ENCODE results near the gene ATG7. TPM values are rescaled to one million over a fixed set of nuclear protein-coding genes. Genes with fewer than 3 reads are reported as not detected.
A peak's percentile ranks its signal among the peaks of the same experiment; 100 is the strongest.

ATG7 gene
- total RNA-seq, 2 experiments from 2014 or later = 25.1 to 28.2 TPM

DNA sequence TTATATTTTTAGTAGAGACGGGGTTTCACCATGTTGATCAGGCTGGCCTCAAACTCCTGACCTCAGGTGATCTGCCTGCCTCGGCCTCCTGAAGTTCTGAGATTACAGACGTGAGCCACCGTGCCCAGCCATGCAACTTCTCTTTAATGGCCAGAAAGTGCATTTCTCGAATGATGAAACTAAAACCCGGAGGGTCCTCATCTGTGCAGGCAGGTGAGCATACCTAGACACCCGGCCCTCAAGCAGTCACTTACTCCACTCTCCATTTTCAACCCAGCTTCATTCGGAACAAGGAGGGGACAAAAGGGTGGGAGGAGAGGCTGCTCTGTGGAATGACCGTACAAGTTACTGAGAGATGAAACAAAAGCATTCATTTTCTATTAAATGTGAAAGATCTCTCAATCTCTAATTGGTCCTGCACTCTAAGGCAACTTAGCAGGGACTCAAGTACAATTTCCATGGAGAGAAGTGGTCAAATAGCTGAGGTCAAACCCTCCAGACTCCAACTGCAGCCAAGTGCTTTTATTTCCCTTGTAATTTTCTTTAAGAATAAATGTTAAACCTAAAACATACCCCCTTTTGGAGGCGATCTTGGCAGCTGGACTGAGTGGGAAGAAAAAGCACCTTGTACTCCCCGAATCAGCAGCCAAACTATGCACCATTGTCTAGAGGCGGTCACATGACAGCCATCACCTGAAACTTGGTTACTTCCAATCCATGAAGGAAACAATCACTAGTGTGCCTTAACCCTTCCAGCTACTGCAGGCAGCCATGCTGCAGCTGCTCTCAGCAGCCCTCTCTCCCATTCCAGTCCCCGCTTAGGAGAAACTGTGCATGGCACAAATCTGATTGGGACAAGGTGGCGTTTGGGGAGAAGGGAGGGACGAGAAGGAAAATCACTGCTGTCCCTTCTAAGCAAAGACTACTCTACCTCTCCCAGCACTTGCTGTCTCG, 309.3 kb downstream of the ATG7 start:
- H3K9me3 Mint-ChIP-seq = no peaks in the 10 kb centered on the region
- peaks cover 15% of the 10 kb centered on the region for H3K36me3 Mint-ChIP-seq
- DNase-seq = no peak
- H3K27me3 Mint-ChIP-seq = no peaks in the 10 kb centered on the region
- H3K27ac Mint-ChIP-seq = peak overlapping the region; percentile 30
- H3K4me1 Mint-ChIP-seq = peaks cover 48% of the 10 kb centered on the region
- no peak overlapping the region for H3K4me3 Mint-ChIP-seq

- peak overlapping the region; percentile 57 for H3K4me3 Mint-ChIP-seq
- H3K27ac Mint-ChIP-seq = no peak overlapping the region
- no peak for DNase-seq
- peaks cover 50% of the 10 kb centered on the region for H3K4me1 Mint-ChIP-seq
- no peaks in the 10 kb centered on the region for H3K27me3 Mint-ChIP-seq
- H3K9me3 Mint-ChIP-seq = no peaks in the 10 kb centered on the region
- peaks cover 19% of the 10 kb centered on the region for H3K36me3 Mint-ChIP-seq
Measured at GRCh38 chr3:11582191-11582968, 310.2 kb downstream of the ATG7 start.

GRCh38 chr3:11583235-11583634, 311.0 kb downstream of the ATG7 start:
- H3K27ac Mint-ChIP-seq = no peak overlapping the region
- H3K36me3 Mint-ChIP-seq = peaks cover 25% of the 10 kb centered on the region
- no peaks in the 10 kb centered on the region for H3K27me3 Mint-ChIP-seq
- peaks cover 57% of the 10 kb centered on the region for H3K4me1 Mint-ChIP-seq
- no peaks in the 10 kb centered on the region for H3K9me3 Mint-ChIP-seq
- H3K4me3 Mint-ChIP-seq = no peak overlapping the region
- no peak for DNase-seq

GRCh38 chr3:11583638-11584046, 311.4 kb downstream of the ATG7 start:
- peaks cover 61% of the 10 kb centered on the region for H3K4me1 Mint-ChIP-seq
- H3K9me3 Mint-ChIP-seq = no peaks in the 10 kb centered on the region
- no peak overlapping the region for H3K4me3 Mint-ChIP-seq
- H3K27me3 Mint-ChIP-seq = no peaks in the 10 kb centered on the region
- no peak overlapping the region for H3K27ac Mint-ChIP-seq
- no peak for DNase-seq
- peaks cover 29% of the 10 kb centered on the region for H3K36me3 Mint-ChIP-seq

DNA sequence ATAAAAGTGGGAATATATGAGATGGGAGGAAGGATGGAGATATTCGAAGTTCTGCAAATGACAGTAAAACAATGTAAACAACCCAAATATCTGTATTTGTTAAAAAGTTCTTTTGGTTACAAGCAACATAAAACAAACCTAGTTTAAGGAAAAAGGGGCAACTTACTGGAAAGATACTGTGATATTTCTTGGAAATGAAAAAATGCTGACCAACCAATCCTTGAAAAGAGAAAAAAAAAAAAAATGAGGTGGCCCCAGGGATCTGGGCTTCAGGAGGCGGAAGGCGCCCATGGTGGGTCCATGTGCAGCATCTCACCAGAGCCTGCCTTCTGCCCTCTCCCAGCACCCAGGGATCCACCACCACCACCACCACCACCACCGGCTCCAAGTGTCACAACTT, 312.4 kb downstream of the ATG7 start:
- Mint-ChIP-seq H3K36me3 (peaks cover 33% of the 10 kb centered on the region), H3K9me3 (no peaks in the 10 kb centered on the region), H3K4me1 (peaks cover 66% of the 10 kb centered on the region), H3K4me3 (no peak overlapping the region), H3K27ac (peak overlapping the region; percentile 8), H3K27me3 (no peaks in the 10 kb centered on the region)
- DNase-seq = no peak

- H3K9me3 Mint-ChIP-seq = no peaks in the 10 kb centered on the region
- no peak overlapping the region for H3K27ac Mint-ChIP-seq
- DNase-seq = no peak
- peaks cover 26% of the 10 kb centered on the region for H3K36me3 Mint-ChIP-seq
- no peaks in the 10 kb centered on the region for H3K27me3 Mint-ChIP-seq
- no peak overlapping the region for H3K4me3 Mint-ChIP-seq
- peaks cover 49% of the 10 kb centered on the region for H3K4me1 Mint-ChIP-seq
Measured at GRCh38 chr3:11587766-11588165, 315.6 kb downstream of the ATG7 start.

DNA sequence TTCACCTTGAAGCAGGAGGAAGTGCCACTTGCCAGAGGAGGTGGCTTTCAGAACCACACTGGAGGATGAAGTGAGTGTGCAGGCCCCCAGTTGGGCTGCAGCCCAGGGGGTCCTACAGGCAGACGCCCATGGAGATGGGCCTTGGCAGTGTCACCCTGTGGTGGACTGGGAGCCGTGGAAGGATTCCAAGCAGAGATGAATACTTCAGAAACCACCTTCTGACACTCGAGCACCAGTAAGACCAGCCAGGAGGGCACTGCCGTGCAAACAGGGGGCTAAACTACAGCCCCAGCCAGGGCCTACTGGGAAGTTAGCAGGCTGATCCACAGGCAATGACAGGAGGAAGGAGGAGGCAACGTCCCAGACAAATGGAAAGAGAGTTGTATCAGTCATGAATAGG, 316.1 kb downstream of the ATG7 start:
- no peak overlapping the region for H3K4me3 Mint-ChIP-seq
- no peak for DNase-seq
- no peaks in the 10 kb centered on the region for H3K27me3 Mint-ChIP-seq
- peaks cover 28% of the 10 kb centered on the region for H3K36me3 Mint-ChIP-seq
- peak overlapping the region; percentile 57 for H3K27ac Mint-ChIP-seq
- H3K9me3 Mint-ChIP-seq = no peaks in the 10 kb centered on the region
- H3K4me1 Mint-ChIP-seq = peaks cover 47% of the 10 kb centered on the region

DNA sequence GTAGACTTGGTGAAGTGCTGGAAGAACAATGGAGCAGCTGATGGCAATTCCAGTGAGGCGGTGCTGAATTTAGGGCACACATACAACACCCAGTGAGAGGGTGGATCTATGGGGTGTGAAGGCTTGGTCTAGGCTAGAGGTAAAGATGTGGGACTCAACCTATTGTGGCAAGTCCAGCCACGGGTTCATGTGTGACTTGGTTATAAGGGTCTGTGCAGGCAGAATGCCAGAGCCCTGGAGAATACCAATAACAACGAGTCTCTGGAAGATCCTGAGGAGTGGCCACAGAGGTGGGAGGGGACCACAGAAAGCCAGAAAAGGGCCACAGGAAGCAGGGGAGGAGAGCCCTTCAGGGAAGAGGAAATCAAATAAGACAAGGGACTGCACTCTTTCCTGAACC, 316.6 kb downstream of the ATG7 start:
- Mint-ChIP-seq H3K27ac (no peak overlapping the region), H3K4me1 (peaks cover 45% of the 10 kb centered on the region), H3K36me3 (peaks cover 29% of the 10 kb centered on the region), H3K27me3 (no peaks in the 10 kb centered on the region), H3K4me3 (no peak overlapping the region), H3K9me3 (no peaks in the 10 kb centered on the region)
- no peak for DNase-seq

GRCh38 chr3:11589706-11590105, 317.5 kb downstream of the ATG7 start:
- H3K36me3 Mint-ChIP-seq = peaks cover 33% of the 10 kb centered on the region
- no peak overlapping the region for H3K27ac Mint-ChIP-seq
- H3K27me3 Mint-ChIP-seq = no peaks in the 10 kb centered on the region
- no peaks in the 10 kb centered on the region for H3K9me3 Mint-ChIP-seq
- H3K4me3 Mint-ChIP-seq = no peak overlapping the region
- H3K4me1 Mint-ChIP-seq = peaks cover 44% of the 10 kb centered on the region
- no peak for DNase-seq

DNA sequence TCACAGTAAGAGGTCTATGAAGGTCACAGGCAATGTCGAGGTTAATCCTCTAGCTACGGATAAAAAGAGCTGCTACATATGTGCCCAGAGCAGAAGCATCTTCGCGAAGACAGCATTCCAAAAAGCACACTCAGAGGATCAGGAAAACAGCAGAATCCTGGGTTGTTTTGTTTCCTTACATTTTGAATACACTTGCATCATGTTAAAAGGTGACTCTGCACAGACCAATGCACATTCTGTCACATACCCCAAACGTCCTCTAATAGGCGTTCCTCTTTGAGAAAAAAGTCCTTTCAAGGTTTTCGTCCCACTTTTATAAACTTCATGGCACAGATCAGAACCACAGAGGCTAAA, 318.8 kb downstream of the ATG7 start:
- Mint-ChIP-seq H3K36me3 (peaks cover 36% of the 10 kb centered on the region), H3K27me3 (no peaks in the 10 kb centered on the region), H3K4me1 (peaks cover 39% of the 10 kb centered on the region), H3K4me3 (no peak overlapping the region), H3K27ac (no peak overlapping the region), H3K9me3 (peaks cover 2% of the 10 kb centered on the region)
- no peak for DNase-seq

DNA sequence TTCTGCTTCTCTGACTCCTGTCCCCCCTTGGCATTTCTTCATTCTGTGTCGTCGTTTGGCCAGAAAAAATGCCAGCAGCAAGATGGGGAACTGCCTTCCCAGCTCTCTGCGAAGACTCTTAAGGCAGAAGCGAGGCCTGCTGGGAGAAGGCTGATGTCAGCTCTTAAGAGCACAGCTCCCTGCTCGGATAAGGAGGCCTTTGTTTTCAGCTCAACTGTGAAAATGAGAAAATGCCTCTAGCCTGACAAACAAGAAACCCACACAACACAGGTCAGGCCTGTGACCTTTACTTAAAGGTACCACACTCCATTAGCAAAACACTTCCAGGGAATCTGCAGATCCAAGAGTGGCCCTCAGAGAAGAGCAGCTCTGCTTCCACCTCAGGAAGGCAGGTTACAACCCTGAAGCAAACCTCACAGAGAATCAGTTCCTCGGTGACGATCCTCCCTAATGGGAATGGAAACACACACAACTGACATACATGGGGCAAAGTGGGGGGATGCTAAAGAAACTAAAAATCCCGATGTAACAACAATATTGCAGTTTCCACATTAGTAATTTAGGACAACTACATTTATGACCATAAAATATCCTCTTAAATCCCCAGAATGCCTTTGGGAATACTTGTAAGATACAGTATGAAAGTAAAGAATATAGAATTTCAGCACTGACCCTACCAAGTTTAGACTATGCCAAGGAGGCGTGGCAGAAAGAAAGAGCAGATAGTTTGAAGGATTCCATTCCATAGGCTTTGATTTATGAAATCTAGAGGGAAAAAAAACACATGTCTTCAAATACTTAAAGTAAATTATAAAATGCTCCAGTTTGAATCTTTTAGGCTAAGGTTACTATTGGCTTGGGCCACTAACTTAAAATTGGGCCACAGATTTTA, 319.4 kb downstream of the ATG7 start:
- H3K4me3 Mint-ChIP-seq = no peak overlapping the region
- H3K27me3 Mint-ChIP-seq = no peaks in the 10 kb centered on the region
- H3K4me1 Mint-ChIP-seq = peaks cover 37% of the 10 kb centered on the region
- H3K9me3 Mint-ChIP-seq = peaks cover 2% of the 10 kb centered on the region
- DNase-seq = no peak
- no peak overlapping the region for H3K27ac Mint-ChIP-seq
- peaks cover 37% of the 10 kb centered on the region for H3K36me3 Mint-ChIP-seq

GRCh38 chr3:11592445-11593298, 320.5 kb downstream of the ATG7 start:
- H3K4me3 Mint-ChIP-seq = no peak overlapping the region
- H3K27me3 Mint-ChIP-seq = no peaks in the 10 kb centered on the region
- peaks cover 35% of the 10 kb centered on the region for H3K4me1 Mint-ChIP-seq
- no peak for DNase-seq
- H3K36me3 Mint-ChIP-seq = peaks cover 41% of the 10 kb centered on the region
- no peak overlapping the region for H3K27ac Mint-ChIP-seq
- H3K9me3 Mint-ChIP-seq = peaks cover 7% of the 10 kb centered on the region

DNA sequence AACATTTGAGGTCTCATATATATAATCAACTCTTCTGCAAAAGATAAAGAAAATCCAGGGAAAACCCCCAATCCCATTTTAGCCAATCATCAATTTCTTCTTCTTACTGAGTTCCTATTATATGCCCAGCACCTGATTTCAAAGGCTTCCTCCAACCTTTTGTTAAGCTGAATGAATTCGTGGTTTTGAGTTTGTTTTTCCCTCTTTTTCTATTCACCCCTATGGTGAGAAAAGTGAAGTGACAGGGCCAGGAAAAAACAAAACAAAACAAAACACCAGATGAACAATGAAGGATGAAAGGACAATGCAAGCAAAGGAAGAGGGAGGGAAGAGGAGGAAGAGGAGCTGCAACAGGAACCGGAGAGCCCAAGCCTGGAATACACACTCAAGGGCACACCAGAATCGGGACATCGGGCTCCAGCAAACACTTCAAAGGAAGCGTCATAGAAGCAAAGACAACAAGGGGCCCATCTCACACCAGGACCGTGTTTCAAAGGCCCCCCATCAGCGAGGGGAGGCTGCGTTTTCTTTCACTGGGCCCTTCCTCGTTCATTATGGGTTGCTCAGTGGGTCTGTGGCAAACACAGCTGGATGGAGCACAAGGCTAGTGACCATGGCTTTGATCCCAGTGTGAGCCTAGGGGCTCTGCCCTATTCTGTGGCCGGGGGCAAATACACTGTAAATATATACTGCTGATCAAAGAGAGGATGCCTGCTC, 321.3 kb downstream of the ATG7 start:
- H3K27ac Mint-ChIP-seq = no peak overlapping the region
- no peak overlapping the region for H3K4me3 Mint-ChIP-seq
- peaks cover 41% of the 10 kb centered on the region for H3K36me3 Mint-ChIP-seq
- H3K27me3 Mint-ChIP-seq = no peaks in the 10 kb centered on the region
- peaks cover 30% of the 10 kb centered on the region for H3K4me1 Mint-ChIP-seq
- DNase-seq = no peak
- H3K9me3 Mint-ChIP-seq = peaks cover 14% of the 10 kb centered on the region

Measured in activated naive CD8-positive, alpha-beta T cell treated with anti-CD3 and anti-CD28 coated beads for 36 hours (primary cell).